ENCODE measurements around the gene APOL4. TPM values are rescaled to one million over a fixed set of nuclear protein-coding genes. Genes with fewer than 3 reads are reported as not detected.

APOL4 gene
- total RNA-seq, 1 experiment from 2014 or later: 0.31 TPM

- TF ChIP-seq USF1 (CRISPR knock-in tag; IDR thresholded peaks at IDR 0.05): no peak
Observed at GRCh38 chr22:36235585-36235984, 34.0 kb upstream of the APOL4 start (continued).

GRCh38 chr22:36234919-36235318 lies 33.3 kb upstream of the APOL4 start:
- Mint-ChIP-seq H3K27ac (no peak overlapping the region), H3K4me1 (peaks cover 19% of the 10 kb centered on the region), H3K27me3 (ENCODE audit: low read depth) (no peaks in the 10 kb centered on the region; the same call in 1 of the 2 replicates), H3K36me3 (peaks cover 6% of the 10 kb centered on the region), H3K4me3 (no peak overlapping the region), H3K9me3 (peaks cover 5% of the 10 kb centered on the region; the same call in 1 of the 2 replicates)
- ChIA-PET POLR2A (no interaction called here), CTCF (interaction anchor here (1.0 kb wide), 1 partner anchor 40 kb away, joined by 3 read pairs; no protein-coding TSS in a partner anchor)
- DNase-seq (ENCODE audit: low spot score) (no peak), ATAC-seq (no peak)
- no peak for TF ChIP-seq ZNF263 (CRISPR knock-in tag; IDR thresholded peaks at IDR 0.05; ENCODE audit: low read depth)
- TF ChIP-seq E2F1 (CRISPR knock-in tag; IDR thresholded peaks at IDR 0.05): no peak
- no peak for TF ChIP-seq FOXP4 (CRISPR knock-in tag; IDR thresholded peaks at IDR 0.05)
- no peak for TF ChIP-seq ERG (CRISPR knock-in tag; IDR thresholded peaks at IDR 0.05)
- no peak for TF ChIP-seq HMGXB4 (CRISPR knock-in tag; IDR thresholded peaks at IDR 0.05)
- TF ChIP-seq CTCF (IDR thresholded peaks at IDR 0.05): no peak

GRCh38 chr22:36234213-36234612 lies 32.6 kb upstream of the APOL4 start:
- DNase-seq (ENCODE audit: low spot score): no peak
- peaks cover 8% of the 10 kb centered on the region for H3K36me3 Mint-ChIP-seq
- no peak for ATAC-seq
- H3K4me3 Mint-ChIP-seq: no peak overlapping the region
- H3K4me1 Mint-ChIP-seq: peaks cover 15% of the 10 kb centered on the region
- H3K27ac Mint-ChIP-seq: no peak overlapping the region
- H3K27me3 Mint-ChIP-seq (ENCODE audit: low read depth): no peaks in the 10 kb centered on the region; the same call in 1 of the 2 replicates
- CTCF ChIA-PET: interaction anchor here (0.5 kb wide), 1 partner anchor 43 kb away, joined by 3 read pairs; no protein-coding TSS in a partner anchor
- POLR2A ChIA-PET: no interaction called here
- H3K9me3 Mint-ChIP-seq: peaks cover 5% of the 10 kb centered on the region; the same call in 1 of the 2 replicates
- TF ChIP-seq ZNF423 (CRISPR knock-in tag; IDR thresholded peaks at IDR 0.05) (no peak), ZNF263 (CRISPR knock-in tag; IDR thresholded peaks at IDR 0.05; ENCODE audit: low read depth) (no peak), IRF2 (CRISPR knock-in tag; IDR thresholded peaks at IDR 0.05; ENCODE audit: borderline replicate concordance, low read depth) (no peak), ETV6 (CRISPR knock-in tag; IDR thresholded peaks at IDR 0.05) (no peak), MAX (CRISPR knock-in tag; IDR thresholded peaks at IDR 0.05) (no peak), SP1 (CRISPR knock-in tag; conservative IDR thresholded peaks at IDR 0.05) (no peak), USF2 (CRISPR knock-in tag; IDR thresholded peaks at IDR 0.05) (no peak), ZSCAN18 (CRISPR knock-in tag; IDR thresholded peaks at IDR 0.05) (no peak), E2F1 (CRISPR knock-in tag; IDR thresholded peaks at IDR 0.05) (no peak), TEAD4 (CRISPR knock-in tag; IDR thresholded peaks at IDR 0.05) (no peak), ZNF425 (CRISPR knock-in tag; conservative IDR thresholded peaks at IDR 0.05) (no peak), OVOL2 (CRISPR knock-in tag; IDR thresholded peaks at IDR 0.05; ENCODE audit: borderline replicate concordance) (no peak)

All from WTC11 (cell line).